MM.1S (cell line): ENCODE results near the gene TMEM135.

Experiments
- EZH2 ChIP-seq: fragments of 300-600 bp; sonication (generic); optimal IDR thresholded peaks from 2 replicates; pipeline ENCODE3; 2017; ENCODE audit warnings: low read depth, mild to moderate bottlenecking, antibody characterized with exemption, low read length, mixed read lengths
- EZH2phosphoT487 ChIP-seq: fragments of 300-600 bp; sonication (generic); IDR thresholded peaks from 2 replicates; pipeline ENCODE4 v1.6.1; 2018; ENCODE audit warnings: antibody characterized with exemption, low read length
- TF ChIP-seq, protein P1 (sequence below): fragments of 300-600 bp; sonication (generic); IDR thresholded peaks from 2 replicates; pipeline ENCODE4 v1.5.1; 2016; ENCODE audit warnings: antibody characterized with exemption, low read length, mixed read lengths

DNA sequence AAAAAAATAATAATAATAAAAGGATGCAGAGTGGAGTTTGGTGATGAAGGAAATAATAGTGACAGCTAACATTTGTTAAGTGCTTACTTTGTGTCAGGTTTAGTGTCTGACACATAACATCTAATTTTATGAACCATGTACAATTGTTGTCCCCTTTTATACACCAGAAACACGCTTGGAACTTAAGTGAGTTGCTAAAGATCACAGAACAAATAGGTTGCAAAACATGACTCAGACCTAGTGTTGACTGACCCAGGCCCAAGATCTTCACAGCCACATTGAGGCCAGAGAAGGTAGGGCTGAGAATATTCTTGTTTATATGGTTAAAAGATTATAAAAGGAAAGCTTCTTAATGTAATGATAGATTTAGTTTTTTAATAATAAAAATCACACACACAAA, 25.6 kb upstream of the TMEM135 start:
- TF ChIP-seq, protein P1, sequence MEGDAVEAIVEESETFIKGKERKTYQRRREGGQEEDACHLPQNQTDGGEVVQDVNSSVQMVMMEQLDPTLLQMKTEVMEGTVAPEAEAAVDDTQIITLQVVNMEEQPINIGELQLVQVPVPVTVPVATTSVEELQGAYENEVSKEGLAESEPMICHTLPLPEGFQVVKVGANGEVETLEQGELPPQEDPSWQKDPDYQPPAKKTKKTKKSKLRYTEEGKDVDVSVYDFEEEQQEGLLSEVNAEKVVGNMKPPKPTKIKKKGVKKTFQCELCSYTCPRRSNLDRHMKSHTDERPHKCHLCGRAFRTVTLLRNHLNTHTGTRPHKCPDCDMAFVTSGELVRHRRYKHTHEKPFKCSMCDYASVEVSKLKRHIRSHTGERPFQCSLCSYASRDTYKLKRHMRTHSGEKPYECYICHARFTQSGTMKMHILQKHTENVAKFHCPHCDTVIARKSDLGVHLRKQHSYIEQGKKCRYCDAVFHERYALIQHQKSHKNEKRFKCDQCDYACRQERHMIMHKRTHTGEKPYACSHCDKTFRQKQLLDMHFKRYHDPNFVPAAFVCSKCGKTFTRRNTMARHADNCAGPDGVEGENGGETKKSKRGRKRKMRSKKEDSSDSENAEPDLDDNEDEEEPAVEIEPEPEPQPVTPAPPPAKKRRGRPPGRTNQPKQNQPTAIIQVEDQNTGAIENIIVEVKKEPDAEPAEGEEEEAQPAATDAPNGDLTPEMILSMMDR = no peak
- no peak for TF ChIP-seq EZH2
- no peak for TF ChIP-seq EZH2phosphoT487
